HG03571 (cell line): ENCODE data around the gene SMCP.

Experiments used
- ATAC-seq: cut with Tn5 transposase; IDR thresholded peaks from one replicate; pipeline ENCODE4 v1.9.1; 2021; ENCODE audit not compliant: unreplicated experiment

SMCP gene

GRCh38 chr1:152886085-152886484 lies 8.0 kb downstream of the SMCP start:
- ATAC-seq: no peak

GRCh38 chr1:152886758-152887409 lies 8.8 kb downstream of the SMCP start:
- no peak for ATAC-seq

DNA sequence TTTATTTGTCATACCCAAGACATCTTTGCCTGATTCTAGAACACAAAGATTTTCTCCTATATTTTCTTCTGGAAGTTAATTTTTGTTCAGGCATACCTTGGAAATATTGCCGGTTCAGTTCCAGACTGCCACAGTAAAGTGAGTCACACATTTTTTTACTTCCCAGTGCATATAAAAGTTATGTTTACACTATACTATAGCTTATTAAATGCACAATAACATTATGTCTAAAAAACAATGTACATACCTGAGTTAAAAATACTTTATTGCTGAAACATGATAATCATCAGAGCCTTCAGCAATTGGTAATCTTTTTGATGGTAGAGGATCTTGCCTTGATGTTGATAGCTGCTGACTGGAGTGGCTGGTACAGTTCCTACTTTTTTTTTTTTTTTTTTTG lies 10.0 kb downstream of the SMCP start:
- no peak for ATAC-seq

GRCh38 chr1:152899027-152899426 lies 20.9 kb downstream of the SMCP start:
- no peak for ATAC-seq

- ATAC-seq: no peak
These were observed 21.8 kb downstream of the SMCP start for GRCh38 chr1:152899883-152900282.

DNA sequence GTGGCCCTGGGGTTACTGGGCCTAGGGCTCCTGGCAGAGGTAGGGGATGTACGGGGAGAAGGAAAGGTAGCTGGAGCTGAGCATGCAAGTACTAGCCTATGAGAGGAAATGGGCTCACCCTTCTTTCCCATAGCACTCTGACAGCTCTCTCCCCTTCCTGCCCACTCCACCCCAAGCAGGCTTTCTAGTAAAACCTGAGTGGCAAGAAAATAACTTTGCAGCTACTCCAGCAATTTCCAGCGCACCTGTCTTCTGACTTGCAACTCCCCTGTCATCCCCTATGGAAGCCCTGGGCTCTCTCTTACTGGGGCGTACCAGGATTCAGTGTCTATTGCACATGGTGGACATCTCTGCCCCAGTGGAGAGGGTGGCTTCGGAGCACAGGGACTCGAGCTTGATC lies 23.5 kb downstream of the SMCP start:
- no peak for ATAC-seq

DNA sequence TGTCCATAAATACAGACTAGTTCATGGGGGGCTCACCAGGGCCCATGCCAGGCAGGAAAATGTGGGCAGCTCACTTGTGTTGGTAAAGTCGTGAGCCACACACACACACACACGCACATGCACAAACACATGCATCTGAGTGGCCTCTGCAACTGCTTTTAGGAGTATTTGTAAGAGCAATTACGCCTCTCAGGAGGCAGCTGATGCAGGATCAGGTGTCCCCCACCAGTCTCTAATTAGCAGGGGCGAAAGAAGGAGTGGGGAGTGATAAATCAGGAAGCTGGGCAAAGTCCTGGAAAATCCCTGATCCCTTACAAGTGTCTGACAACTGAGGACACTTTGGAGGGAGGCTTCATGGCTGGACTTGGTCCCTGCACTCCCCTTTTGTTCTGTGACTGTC lies 24.5 kb downstream of the SMCP start:
- no peak for ATAC-seq

DNA sequence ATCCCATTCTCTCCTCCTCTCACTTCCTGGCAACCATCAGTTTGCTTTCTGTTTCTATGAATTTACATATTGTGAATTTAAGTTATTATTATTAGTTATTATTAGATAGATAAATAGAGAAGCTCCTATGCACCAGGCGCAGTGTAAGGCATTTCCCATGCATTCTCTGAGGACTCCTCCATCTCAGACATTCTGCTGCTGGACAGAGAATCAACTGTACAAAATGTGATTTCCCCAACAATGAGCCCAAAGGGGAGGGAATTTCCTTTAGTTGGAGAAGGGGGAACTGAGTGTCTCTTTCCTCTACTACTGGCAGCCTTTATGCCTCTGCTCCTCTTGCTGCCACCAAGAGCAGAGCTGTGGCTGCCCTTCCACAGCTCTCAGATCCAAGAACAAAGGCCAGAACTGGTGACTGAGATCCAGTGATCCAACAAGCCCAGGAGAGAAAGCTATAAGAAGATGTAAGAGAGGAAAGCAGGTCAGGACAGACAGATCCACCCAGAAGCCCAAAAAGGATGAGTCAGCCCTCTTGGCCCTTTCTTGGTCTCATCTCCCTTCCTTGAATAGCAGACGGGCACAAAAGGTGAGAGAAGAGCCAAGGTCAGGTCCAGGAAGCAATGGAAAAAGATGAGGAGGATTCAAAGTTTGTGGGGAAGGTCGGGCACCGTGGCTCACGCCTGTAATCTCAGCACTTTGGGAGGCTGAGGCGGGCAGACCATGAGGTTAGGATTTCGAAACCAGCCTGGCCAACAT lies 26.7 kb downstream of the SMCP start:
- ATAC-seq: no peak

- no peak for ATAC-seq
These were observed 28.0 kb downstream of the SMCP start for GRCh38 chr1:152906023-152906565.

- ATAC-seq: no peak
These were observed 29.8 kb downstream of the SMCP start, which contains the start of gene IVL for GRCh38 chr1:152907686-152908601. TSS of gene IVL (plus strand) at chr1:152908546. CDS start at chr1:152909798, 1,252 bp downstream.

DNA sequence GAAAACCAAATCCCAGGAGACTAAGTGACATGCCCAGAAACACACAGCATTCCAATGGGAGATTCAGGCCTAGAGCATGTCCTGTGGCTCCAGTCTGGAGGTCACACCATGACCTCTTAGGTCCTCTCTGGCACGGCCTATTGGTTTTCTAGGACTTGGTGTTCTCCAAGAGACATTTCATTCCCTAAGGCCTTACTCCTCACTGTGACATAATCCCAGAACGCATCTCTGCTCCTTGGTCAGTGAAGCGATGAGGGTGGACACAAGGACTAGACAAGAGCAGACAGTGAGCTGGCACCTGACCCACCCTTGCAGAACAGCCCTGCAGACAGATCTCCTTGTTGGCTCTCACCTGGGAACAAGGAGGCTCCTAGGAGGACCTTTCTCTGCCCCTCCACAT lies 31.1 kb downstream of the SMCP start:
- ATAC-seq: no peak

- no peak for ATAC-seq
These were observed 34.3 kb downstream of the SMCP start for GRCh38 chr1:152912471-152912870.

- ATAC-seq: no peak
These were observed 34.8 kb downstream of the SMCP start for GRCh38 chr1:152912900-152913299.

- no peak for ATAC-seq
These were observed 39.7 kb downstream of the SMCP start for GRCh38 chr1:152917794-152918193.

DNA sequence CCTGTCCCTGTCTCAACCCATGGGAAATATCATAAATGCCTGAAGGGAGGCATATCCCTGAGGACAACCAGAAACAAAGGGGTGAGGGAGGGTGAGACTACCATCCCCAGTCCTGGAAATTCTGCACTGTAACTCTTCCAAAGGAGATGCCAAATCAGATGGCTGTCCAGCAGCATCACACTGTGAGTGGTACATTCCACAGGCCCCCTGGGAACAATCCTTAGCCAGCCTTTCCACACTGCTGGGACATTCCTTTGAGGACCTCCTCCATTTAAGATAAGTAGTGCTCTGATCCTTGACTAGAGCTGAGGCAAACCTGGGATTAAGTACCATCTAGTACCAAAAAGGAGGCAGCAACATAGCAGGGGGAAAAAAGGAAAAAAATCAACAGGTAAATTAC lies 40.9 kb downstream of the SMCP start:
- ATAC-seq: no peak

DNA sequence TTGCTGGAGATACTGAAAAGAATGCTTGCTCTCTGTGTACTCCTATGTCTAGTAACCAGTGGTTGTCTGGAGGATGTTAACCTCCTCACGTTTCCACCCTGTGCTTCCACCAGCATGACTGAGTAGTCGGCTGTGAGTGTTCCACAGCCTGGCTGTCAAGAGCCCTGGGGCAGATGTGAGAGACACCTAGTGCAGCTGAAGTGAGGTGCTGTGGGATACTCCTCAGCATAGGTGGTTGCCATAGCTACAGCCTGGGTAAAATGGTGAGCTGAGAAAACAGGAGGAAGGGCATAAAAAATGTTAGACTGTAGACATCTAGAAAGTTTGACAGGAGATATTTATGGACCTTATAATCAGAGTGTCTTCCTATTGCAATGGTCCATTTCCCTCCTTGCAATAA lies 46.1 kb downstream of the SMCP start:
- ATAC-seq: no peak

DNA sequence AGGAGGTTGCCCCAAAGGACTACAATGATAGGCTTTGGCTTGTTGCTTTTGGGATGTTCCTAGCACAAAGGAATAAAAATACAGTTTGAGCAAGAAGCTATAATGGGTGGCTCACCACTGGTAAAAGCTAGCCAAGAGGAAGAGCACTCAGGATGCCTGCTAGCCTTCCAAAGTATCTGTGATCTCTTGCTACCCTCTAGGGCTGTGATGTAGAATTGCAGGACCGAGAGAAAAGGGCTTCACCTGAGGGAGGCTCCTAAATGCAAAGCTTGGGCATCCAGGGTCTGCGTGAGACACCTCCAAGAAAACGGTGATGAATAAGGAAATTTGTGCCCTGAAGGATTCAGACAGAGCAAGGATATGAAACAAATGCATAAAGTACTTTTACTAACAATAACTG lies 48.0 kb downstream of the SMCP start:
- no peak for ATAC-seq

DNA sequence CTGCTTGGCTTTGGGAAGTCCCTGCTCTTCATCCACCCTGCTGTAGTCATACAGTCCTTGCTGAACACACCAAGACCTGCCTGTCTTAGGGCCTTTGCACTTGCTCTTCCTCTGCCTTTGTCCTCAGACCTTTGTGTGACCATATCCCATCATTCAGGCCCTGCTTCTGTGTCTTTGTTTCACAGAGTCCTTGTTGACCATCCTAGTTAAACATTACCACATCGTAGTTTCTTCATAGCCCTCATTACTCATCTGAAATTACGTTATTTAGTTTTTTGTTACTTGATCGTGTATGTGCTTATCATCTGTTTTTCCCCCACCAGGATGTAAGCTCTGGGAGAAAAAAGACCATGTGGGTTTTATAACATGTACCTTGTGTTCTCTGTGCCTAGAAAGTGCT lies 50.5 kb downstream of the SMCP start:
- no peak for ATAC-seq

DNA sequence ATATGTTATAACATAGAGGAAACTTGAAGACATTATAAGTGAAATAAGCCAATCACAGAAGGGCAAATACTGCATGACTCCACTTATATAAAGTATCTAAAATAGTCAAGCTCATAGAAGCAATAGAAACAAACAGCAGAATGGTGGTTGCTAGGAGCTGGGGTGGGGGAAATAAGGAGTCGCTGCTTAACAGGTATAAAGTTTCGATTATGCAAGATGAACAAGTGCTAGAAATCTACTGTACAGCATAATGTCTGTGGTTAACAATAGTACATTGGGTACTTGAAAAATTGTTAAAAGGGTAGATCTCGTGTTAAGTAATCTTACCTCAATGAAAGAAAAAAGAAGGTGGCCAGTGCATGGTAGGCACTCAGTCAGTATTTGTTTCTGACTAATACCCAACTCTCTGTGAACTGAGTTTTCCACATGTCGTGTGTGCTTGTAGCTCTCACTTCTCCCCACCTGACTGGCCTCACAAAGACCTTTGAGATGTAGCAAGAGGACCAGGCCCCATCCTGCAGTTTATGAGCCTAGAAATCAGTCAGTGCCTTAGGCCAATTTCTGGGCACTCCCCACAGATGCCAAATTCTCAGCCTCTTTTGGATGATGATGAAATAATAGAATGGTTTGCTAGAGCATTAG lies 54.2 kb downstream of the SMCP start:
- no peak for ATAC-seq

GRCh38 chr1:152933196-152933595 lies 55.1 kb downstream of the SMCP start:
- ATAC-seq: no peak
